GM21367 (cell line): Measurements from ENCODE around the gene DLG2.
"Not testable (repeated sequence)": the region's sequence is repeated elsewhere in the genome, so short reads cannot be mapped to it uniquely, and the experiment has no call there.

Experiments
- ATAC-seq: cut with Tn5 transposase; IDR thresholded peaks from one replicate; pipeline ENCODE4 v1.9.1; 2021; ENCODE audit not compliant: unreplicated experiment

The DLG2 gene

GRCh38 chr11:84804041-84804440 lies 823.1 kb downstream of the DLG2 start:
- ATAC-seq = no peak

GRCh38 chr11:84800755-84801346 lies 826.3 kb downstream of the DLG2 start:
- no peak for ATAC-seq

- ATAC-seq = no peak
These were observed 828.0 kb downstream of the DLG2 start for GRCh38 chr11:84799112-84799511.

GRCh38 chr11:84795698-84796097 lies 831.4 kb downstream of the DLG2 start:
- ATAC-seq = no peak

GRCh38 chr11:84794663-84795443 lies 832.3 kb downstream of the DLG2 start:
- no peak for ATAC-seq

- ATAC-seq = no peak
These were observed 833.8 kb downstream of the DLG2 start for GRCh38 chr11:84793318-84793717.

GRCh38 chr11:84790849-84791427 lies 836.2 kb downstream of the DLG2 start:
- no peak for ATAC-seq

- ATAC-seq = no peak
These were observed 838.9 kb downstream of the DLG2 start for GRCh38 chr11:84788220-84788619.

- not testable (repeated sequence) for ATAC-seq
These were observed 843.0 kb downstream of the DLG2 start for GRCh38 chr11:84784158-84784557.

GRCh38 chr11:84780689-84781293 lies 846.4 kb downstream of the DLG2 start:
- ATAC-seq = no peak

- ATAC-seq = no peak
These were observed 851.6 kb downstream of the DLG2 start for GRCh38 chr11:84775503-84775902.

GRCh38 chr11:84763931-84764330 lies 863.2 kb downstream of the DLG2 start:
- no peak for ATAC-seq

- no peak for ATAC-seq
These were observed 869.4 kb downstream of the DLG2 start for GRCh38 chr11:84757711-84758110.

GRCh38 chr11:84751371-84751770 lies 875.8 kb downstream of the DLG2 start:
- no peak for ATAC-seq

GRCh38 chr11:84747871-84748270 lies 879.3 kb downstream of the DLG2 start:
- ATAC-seq = no peak

GRCh38 chr11:84740050-84740449 lies 887.1 kb downstream of the DLG2 start:
- ATAC-seq = no peak

- ATAC-seq = no peak
These were observed 902.9 kb downstream of the DLG2 start for GRCh38 chr11:84724256-84724655.

- ATAC-seq = no peak
These were observed 904.5 kb downstream of the DLG2 start for GRCh38 chr11:84722583-84723108.

- no peak for ATAC-seq
These were observed 905.6 kb downstream of the DLG2 start for GRCh38 chr11:84721561-84721961.

GRCh38 chr11:84720706-84721402 lies 906.3 kb downstream of the DLG2 start:
- ATAC-seq = no peak

GRCh38 chr11:84719935-84720577 lies 907.1 kb downstream of the DLG2 start:
- no peak for ATAC-seq
